ENCODE results near the gene RRP36. TPM values are rescaled to one million over a fixed set of nuclear protein-coding genes. Genes with fewer than 3 reads are reported as not detected.

The RRP36 gene
- total and polyA plus RNA-seq, 2 donors: 50.1 to 64.6 TPM

DNA sequence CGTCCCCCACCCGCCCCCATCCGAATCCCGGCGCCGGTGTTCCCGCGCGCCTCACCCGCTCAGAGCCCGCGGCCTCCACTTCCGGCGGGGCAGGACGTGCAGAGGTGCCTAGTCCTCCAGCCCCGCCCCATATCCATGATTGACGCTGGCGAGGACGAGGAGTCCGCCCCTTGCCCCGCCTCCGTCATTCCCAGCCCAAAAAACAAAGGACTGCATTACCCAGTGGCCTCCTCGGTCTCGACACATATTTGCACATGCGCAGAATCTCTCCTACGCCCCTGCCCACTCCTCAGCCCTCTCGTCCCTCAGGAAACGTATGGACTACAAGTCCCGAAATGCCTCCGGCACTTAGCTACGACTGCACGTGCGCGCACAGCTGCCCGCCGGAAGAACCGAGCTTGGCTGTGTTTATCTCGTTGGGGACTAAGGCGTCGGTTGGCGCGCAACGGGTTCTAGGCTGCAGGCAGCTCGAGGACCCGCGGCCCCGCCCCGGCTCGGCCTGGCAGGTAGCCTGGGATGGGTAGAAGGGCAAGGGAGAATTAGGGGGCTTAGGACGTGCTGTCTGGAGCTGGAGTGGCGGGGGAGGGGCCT is 7.5 kb upstream of the RRP36 start, which contains the start of the genes KLHDC3 and MEA1:
Gene KLHDC3, plus strand, starts transcription at position 407 of the 591 bp plus-strand sequence. CDS start 2,944 bp downstream, outside the sequence.
Gene MEA1, minus strand, starts transcription at position 104 of the 591 bp plus-strand sequence. CDS start 133 bp downstream, outside the sequence.
- DNase-seq (ENCODE audit: low read depth in 6 of 9, low spot score in 9 of 9): peak; percentile 97 to 100 (median 99)
- under 1% methylated on average over 51 of the region's 51 CpGs for WGBS
- H3K9me3 ChIP-seq (ENCODE audit: control insufficient read depth in 2 of 2, insufficient read depth in 1 of 2, low read length in 1 of 2): peaks cover 1 to 5% of the 10 kb centered on the region in 2 donors
- H3K36me3 ChIP-seq (ENCODE audit: control insufficient read depth in 2 of 2, insufficient read depth in 2 of 2, low read length in 1 of 2): peaks cover 54 to 67% of the 10 kb centered on the region in 2 donors
- H3K4me1 ChIP-seq (ENCODE audit: control insufficient read depth in 2 of 2, insufficient read depth in 2 of 2, low read length in 2 of 2): peaks cover 16 to 49% of the 10 kb centered on the region in 2 donors
- H3K27ac ChIP-seq (ENCODE audit: low read depth in 1 of 2, low read length in 1 of 2): peak within 1 kb of the TSS; percentile 68 to 70
- no peaks in the 10 kb centered on the region for H3K27me3 ChIP-seq (ENCODE audit: control insufficient read depth in 2 of 2, insufficient read depth in 1 of 2, low read length in 1 of 2)
- peak within 1 kb of the TSS; percentile 69 to 84 for H3K4me3 ChIP-seq (ENCODE audit: low read length in 2 of 2)

DNA sequence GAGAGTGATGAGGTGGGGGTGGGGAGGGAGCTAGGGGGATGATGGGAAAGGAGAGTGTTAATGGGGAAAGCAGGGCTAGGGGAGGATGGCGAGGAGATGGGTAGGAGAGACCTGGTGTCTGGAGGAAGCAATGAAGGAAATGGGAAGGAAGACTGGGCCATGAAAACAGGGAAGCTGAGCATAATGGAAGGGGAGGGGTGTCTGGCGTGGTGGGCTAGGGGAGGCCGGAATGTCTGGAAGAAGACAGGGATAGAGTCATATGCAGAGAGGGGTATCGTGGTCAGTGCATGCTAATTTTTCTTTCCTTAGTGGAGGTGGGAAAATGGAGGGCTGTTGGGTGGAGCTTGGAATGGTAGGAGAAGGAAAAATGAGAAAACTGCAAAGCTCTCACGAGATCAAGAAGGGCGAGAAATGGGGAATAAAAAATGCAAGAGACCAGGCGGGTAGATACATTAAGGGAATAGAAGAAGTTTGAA is 7.0 kb upstream of the RRP36 start:
- peak overlapping the region; percentile 69 to 84 for H3K4me3 ChIP-seq (ENCODE audit: low read length in 2 of 2)
- no peak for DNase-seq (ENCODE audit: low read depth in 6 of 9, low spot score in 9 of 9)
- peaks cover 16 to 51% of the 10 kb centered on the region in 2 donors for H3K4me1 ChIP-seq (ENCODE audit: control insufficient read depth in 2 of 2, insufficient read depth in 2 of 2, low read length in 2 of 2)
- peaks cover 54 to 66% of the 10 kb centered on the region in 2 donors for H3K36me3 ChIP-seq (ENCODE audit: control insufficient read depth in 2 of 2, insufficient read depth in 2 of 2, low read length in 1 of 2)
- 1% methylated on average over 7 of the region's 7 CpGs for WGBS
- peak overlapping the region in 1 of 2 donors; percentile 68 for H3K27ac ChIP-seq (ENCODE audit: low read depth in 1 of 2, low read length in 1 of 2)
- H3K9me3 ChIP-seq (ENCODE audit: control insufficient read depth in 2 of 2, insufficient read depth in 1 of 2, low read length in 1 of 2): peaks cover 1 to 5% of the 10 kb centered on the region in 2 donors
- no peaks in the 10 kb centered on the region for H3K27me3 ChIP-seq (ENCODE audit: control insufficient read depth in 2 of 2, insufficient read depth in 1 of 2, low read length in 1 of 2)

DNA sequence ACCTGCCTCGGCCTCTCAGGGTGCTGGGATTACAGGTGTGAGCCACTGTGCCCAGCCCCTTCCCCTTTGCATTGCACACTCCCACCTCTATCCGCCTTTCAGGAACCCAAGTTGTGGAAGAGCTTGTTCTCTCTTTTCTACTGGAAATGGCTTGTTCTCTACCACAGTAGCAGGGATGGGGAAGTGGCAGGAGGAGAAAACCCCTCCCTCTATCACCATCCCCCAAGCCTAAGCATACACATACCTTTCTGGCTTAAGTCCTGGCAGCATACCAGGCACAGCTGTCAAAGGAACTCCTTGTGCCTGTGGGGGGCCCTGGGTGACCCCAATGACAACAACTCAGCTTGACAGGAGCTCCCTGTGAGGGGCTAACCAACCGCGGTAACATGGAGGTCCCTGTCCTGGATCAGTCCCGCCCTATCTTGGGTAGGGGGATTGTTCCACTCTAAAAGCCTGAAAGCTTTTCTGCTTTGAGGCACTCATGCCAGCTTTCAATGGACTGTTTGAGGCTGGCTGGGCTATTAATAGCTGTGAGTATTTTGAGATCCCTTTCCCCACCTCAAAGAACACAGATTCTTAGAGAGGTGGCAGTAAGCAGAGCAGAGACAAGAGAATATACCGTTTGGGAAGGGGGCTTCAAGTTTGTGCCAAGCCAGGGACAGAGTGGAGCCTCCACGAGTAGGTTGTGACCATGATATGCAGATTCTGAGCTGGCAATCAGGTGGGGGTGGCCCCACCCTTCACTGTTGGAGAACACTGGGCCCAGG is 5.1 kb upstream of the RRP36 start:
- Histone ChIP-seq H3K9me3 (ENCODE audit: control insufficient read depth in 2 of 2, insufficient read depth in 1 of 2, low read length in 1 of 2) (peaks cover 1 to 10% of the 10 kb centered on the region in 2 donors), H3K27me3 (ENCODE audit: control insufficient read depth in 2 of 2, insufficient read depth in 1 of 2, low read length in 1 of 2) (no peaks in the 10 kb centered on the region), H3K36me3 (ENCODE audit: control insufficient read depth in 2 of 2, insufficient read depth in 2 of 2, low read length in 1 of 2) (peaks cover 46 to 63% of the 10 kb centered on the region in 2 donors), H3K27ac (ENCODE audit: low read depth in 1 of 2, low read length in 1 of 2) (no peak overlapping the region), H3K4me1 (ENCODE audit: control insufficient read depth in 2 of 2, insufficient read depth in 2 of 2, low read length in 2 of 2) (peaks cover 20 to 59% of the 10 kb centered on the region in 2 donors), H3K4me3 (ENCODE audit: low read length in 2 of 2) (no peak overlapping the region)
- DNase-seq (ENCODE audit: low read depth in 6 of 9, low spot score in 9 of 9): no peak
- WGBS: 92% methylated on average over 7 of the region's 7 CpGs

DNA sequence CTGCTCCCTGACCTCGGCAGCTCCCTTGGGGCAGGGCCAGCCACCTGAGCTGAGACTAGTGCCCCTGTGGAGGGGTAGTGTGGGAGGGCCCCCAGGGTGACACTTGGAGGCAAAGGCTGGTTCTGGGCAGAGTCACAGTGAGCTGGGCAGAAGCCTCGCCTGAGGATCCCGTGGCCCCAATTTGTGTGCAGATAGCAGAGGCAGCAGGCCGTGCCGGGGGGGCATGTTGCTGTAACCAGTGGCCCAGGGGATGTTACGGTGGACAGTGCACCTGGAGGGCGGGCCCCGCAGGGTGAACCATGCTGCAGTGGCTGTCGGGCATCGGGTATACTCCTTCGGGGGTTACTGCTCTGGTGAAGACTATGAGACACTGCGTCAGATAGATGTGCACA is 4.5 kb upstream of the RRP36 start:
- H3K4me3 ChIP-seq (ENCODE audit: low read length in 2 of 2): no peak overlapping the region
- no peak overlapping the region for H3K27ac ChIP-seq (ENCODE audit: low read depth in 1 of 2, low read length in 1 of 2)
- H3K27me3 ChIP-seq (ENCODE audit: control insufficient read depth in 2 of 2, insufficient read depth in 1 of 2, low read length in 1 of 2): no peaks in the 10 kb centered on the region
- H3K4me1 ChIP-seq (ENCODE audit: control insufficient read depth in 2 of 2, insufficient read depth in 2 of 2, low read length in 2 of 2): peaks cover 20 to 60% of the 10 kb centered on the region in 2 donors
- H3K9me3 ChIP-seq (ENCODE audit: control insufficient read depth in 2 of 2, insufficient read depth in 1 of 2, low read length in 1 of 2): peaks cover 1 to 10% of the 10 kb centered on the region in 2 donors
- WGBS: 98% methylated on average over 12 of the region's 12 CpGs
- no peak for DNase-seq (ENCODE audit: low read depth in 6 of 9, low spot score in 9 of 9)
- peaks cover 40 to 58% of the 10 kb centered on the region in 2 donors for H3K36me3 ChIP-seq (ENCODE audit: control insufficient read depth in 2 of 2, insufficient read depth in 2 of 2, low read length in 1 of 2)

DNA sequence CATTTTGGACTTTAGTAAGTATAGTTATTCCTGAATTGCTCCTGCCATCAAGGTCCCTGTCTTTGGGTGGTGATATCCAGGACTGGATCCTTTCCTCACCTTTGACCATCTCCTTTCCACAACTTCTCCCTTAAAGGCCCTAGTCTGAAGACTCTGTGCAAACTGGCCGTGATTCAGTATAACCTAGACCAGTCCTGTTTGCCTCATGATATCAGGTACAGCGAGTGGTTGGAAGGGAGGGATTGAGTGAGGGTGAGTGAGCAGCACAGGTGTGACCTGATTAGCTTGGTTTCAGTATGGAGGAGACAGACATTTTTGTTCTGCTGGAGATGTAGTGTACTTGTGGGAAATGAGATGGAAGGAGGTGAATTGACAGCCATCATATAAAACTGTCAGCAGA is 2.3 kb upstream of the RRP36 start:
- Histone ChIP-seq H3K4me3 (ENCODE audit: low read length in 2 of 2) (no peak overlapping the region), H3K27ac (ENCODE audit: low read depth in 1 of 2, low read length in 1 of 2) (peak overlapping the region in 1 of 2 donors; percentile 49), H3K27me3 (ENCODE audit: control insufficient read depth in 2 of 2, insufficient read depth in 1 of 2, low read length in 1 of 2) (no peaks in the 10 kb centered on the region), H3K36me3 (ENCODE audit: control insufficient read depth in 2 of 2, insufficient read depth in 2 of 2, low read length in 1 of 2) (peaks cover 43 to 59% of the 10 kb centered on the region in 2 donors), H3K4me1 (ENCODE audit: control insufficient read depth in 2 of 2, insufficient read depth in 2 of 2, low read length in 2 of 2) (peaks cover 17 to 57% of the 10 kb centered on the region in 2 donors), H3K9me3 (ENCODE audit: control insufficient read depth in 2 of 2, insufficient read depth in 1 of 2, low read length in 1 of 2) (peaks cover 1 to 5% of the 10 kb centered on the region in 2 donors)
- no peak for DNase-seq (ENCODE audit: low read depth in 6 of 9, low spot score in 9 of 9)
- over 99% methylated on average over 2 of the region's 2 CpGs for WGBS

DNA sequence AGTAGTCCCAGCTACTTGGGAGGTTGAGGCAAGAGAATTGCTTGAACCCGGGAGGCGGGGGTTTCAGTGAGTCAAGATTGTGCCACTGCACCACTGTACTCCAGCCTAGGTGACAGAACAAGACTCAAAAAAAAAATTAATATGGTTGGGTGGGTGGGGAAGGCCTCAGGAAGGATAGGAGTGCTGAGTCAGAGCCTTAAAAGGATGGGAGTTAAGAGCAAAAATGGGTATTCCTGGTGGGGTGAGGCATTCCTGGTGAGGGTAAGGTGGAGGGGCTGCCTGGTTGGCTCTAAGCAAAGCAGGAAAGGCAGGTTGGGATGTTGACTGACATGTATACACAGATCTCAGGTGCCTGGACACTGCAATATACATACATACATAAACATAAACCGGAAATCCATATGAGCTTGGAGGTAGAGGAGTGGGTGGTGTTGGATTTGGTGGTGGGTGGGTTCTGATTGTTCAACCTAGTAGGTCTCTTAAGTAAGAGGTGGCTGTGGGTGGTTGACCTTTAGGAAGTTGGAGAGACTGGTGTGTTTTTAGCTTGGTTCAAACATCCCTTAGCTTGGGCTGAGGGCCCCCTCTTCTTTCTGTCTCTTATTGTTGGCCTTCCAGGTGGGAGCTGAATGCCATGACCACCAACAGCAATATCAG is 1.2 kb upstream of the RRP36 start:
- H3K36me3 ChIP-seq (ENCODE audit: control insufficient read depth in 2 of 2, insufficient read depth in 2 of 2, low read length in 1 of 2): peaks cover 54 to 69% of the 10 kb centered on the region in 2 donors
- WGBS: 98% methylated on average over 3 of the region's 3 CpGs
- peaks cover 10 to 48% of the 10 kb centered on the region in 2 donors for H3K4me1 ChIP-seq (ENCODE audit: control insufficient read depth in 2 of 2, insufficient read depth in 2 of 2, low read length in 2 of 2)
- no peak for DNase-seq (ENCODE audit: low read depth in 6 of 9, low spot score in 9 of 9)
- no peak overlapping the region for H3K27ac ChIP-seq (ENCODE audit: low read depth in 1 of 2, low read length in 1 of 2)
- peaks cover 1 to 5% of the 10 kb centered on the region in 2 donors for H3K9me3 ChIP-seq (ENCODE audit: control insufficient read depth in 2 of 2, insufficient read depth in 1 of 2, low read length in 1 of 2)
- H3K27me3 ChIP-seq (ENCODE audit: control insufficient read depth in 2 of 2, insufficient read depth in 1 of 2, low read length in 1 of 2): no peaks in the 10 kb centered on the region
- no peak overlapping the region for H3K4me3 ChIP-seq (ENCODE audit: low read length in 2 of 2)

DNA sequence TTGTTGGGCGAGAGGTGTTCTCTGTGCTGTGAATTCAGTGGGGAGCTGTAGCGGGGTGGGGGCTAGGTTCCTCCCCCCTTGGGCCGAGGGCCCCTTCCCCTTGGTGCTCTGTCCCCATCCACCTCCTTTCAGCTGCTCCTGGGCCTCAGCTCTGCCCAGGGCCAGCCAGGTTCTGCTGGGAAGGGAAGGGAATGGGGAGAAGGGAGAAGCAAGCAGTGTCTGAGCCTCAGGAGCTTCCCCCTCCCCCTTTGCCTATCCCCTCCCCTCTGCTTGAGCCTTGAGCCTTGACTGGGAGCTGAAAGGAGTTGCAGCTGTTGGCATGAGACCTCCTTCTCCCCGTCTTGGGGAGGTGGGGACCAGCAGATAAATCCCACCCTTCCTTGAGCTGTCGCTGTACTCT is 576 bp upstream of the RRP36 start:
- no peaks in the 10 kb centered on the region for H3K27me3 ChIP-seq (ENCODE audit: control insufficient read depth in 2 of 2, insufficient read depth in 1 of 2, low read length in 1 of 2)
- WGBS: 83% methylated on average over 5 of the region's 5 CpGs
- peaks cover 58 to 75% of the 10 kb centered on the region in 2 donors for H3K36me3 ChIP-seq (ENCODE audit: control insufficient read depth in 2 of 2, insufficient read depth in 2 of 2, low read length in 1 of 2)
- no peak for DNase-seq (ENCODE audit: low read depth in 6 of 9, low spot score in 9 of 9)
- H3K9me3 ChIP-seq (ENCODE audit: control insufficient read depth in 2 of 2, insufficient read depth in 1 of 2, low read length in 1 of 2): peaks cover 1 to 5% of the 10 kb centered on the region in 2 donors
- H3K27ac ChIP-seq (ENCODE audit: low read depth in 1 of 2, low read length in 1 of 2): peak overlapping the region; percentile 73 to 87
- H3K4me3 ChIP-seq (ENCODE audit: low read length in 2 of 2): peak overlapping the region; percentile 83 to 84
- peaks cover 8 to 42% of the 10 kb centered on the region in 2 donors for H3K4me1 ChIP-seq (ENCODE audit: control insufficient read depth in 2 of 2, insufficient read depth in 2 of 2, low read length in 2 of 2)

DNA sequence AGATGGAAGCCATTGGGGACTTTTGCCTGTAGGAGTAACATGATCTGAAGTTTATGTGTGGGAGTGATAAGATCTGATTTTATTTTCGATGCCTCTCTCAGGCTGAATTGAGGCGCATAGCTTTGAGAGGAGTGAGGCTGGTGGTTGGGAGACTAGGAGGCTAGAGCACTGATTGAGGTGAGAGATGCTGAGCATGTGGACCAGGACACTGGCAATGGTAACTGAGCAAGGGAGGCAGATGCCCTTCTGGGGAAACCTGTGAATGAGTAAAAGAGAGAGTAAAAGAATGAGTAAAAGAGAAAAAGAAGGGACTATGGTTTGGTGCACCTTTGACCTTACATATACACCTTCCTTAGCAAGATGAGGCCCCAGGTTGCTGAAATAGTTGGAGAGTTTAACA is 3.0 kb downstream of the RRP36 start:
- DNase-seq (ENCODE audit: low read depth in 6 of 9, low spot score in 9 of 9): no peak
- Histone ChIP-seq H3K9me3 (ENCODE audit: control insufficient read depth in 2 of 2, insufficient read depth in 1 of 2, low read length in 1 of 2) (peaks cover 0 to 5% of the 10 kb centered on the region in 2 donors), H3K4me1 (ENCODE audit: control insufficient read depth in 2 of 2, insufficient read depth in 2 of 2, low read length in 2 of 2) (peaks cover 8 to 21% of the 10 kb centered on the region in 2 donors), H3K27ac (ENCODE audit: low read depth in 1 of 2, low read length in 1 of 2) (no peak overlapping the region), H3K36me3 (ENCODE audit: control insufficient read depth in 2 of 2, insufficient read depth in 2 of 2, low read length in 1 of 2) (peaks cover 58 to 76% of the 10 kb centered on the region in 2 donors), H3K4me3 (ENCODE audit: low read length in 2 of 2) (no peak overlapping the region), H3K27me3 (ENCODE audit: control insufficient read depth in 2 of 2, insufficient read depth in 1 of 2, low read length in 1 of 2) (no peaks in the 10 kb centered on the region)
- WGBS: 100% methylated on average over 2 of the region's 2 CpGs

All from thymus (tissue), 11 donors.